HepG2 (cell line): ENCODE data around the gene CAV3.

Experiments used
- FOXJ3 ChIP-seq: sonication (generic); formaldehyde crosslinking; IDR thresholded peaks from 2 replicates; pipeline ENCODE4 v1.4.0; 2020; ENCODE audit warnings: missing genetic modification reagents, mild to moderate bottlenecking, borderline replicate concordance
- HDAC1 ChIP-seq: sonication (generic); formaldehyde crosslinking; IDR thresholded peaks from 2 replicates; pipeline ENCODE4 v1.5.1; 2020; ENCODE audit warnings: mild to moderate bottlenecking, missing genetic modification reagents
- YY1 ChIP-seq: IDR thresholded peaks from 2 replicates; pipeline ENCODE4 v1.6.1; 2011; ENCODE audit warnings: low read length, low read depth, moderate library complexity, mild to moderate bottlenecking; ENCODE audit not compliant: insufficient read depth, insufficient replicate concordance
- ZFP1 ChIP-seq: IDR thresholded peaks from 2 replicates; pipeline ENCODE4 v1.6.1; 2016
- ZFP36L2 ChIP-seq: sonication (generic); formaldehyde crosslinking; IDR thresholded peaks from 2 replicates; pipeline ENCODE4 v1.4.0; 2020; ENCODE audit warnings: missing genetic modification reagents
- TF ChIP-seq, protein P1 (sequence below): sonication (generic); formaldehyde crosslinking; IDR thresholded peaks from 2 replicates; pipeline ENCODE4 v1.4.0; 2020; ENCODE audit warnings: mild to moderate bottlenecking, missing genetic modification reagents, borderline replicate concordance
- TF ChIP-seq, protein P2 (sequence below), 2 experiments: IDR thresholded peaks; 2 replicates each; pipeline ENCODE4 v1.6.1; 2011 to 2012; ENCODE audit warnings: low read length in 2 of 2, borderline replicate concordance in 1 of 2, low read depth in 1 of 2, mild to moderate bottlenecking in 1 of 2, moderate library complexity in 1 of 2

DNA sequence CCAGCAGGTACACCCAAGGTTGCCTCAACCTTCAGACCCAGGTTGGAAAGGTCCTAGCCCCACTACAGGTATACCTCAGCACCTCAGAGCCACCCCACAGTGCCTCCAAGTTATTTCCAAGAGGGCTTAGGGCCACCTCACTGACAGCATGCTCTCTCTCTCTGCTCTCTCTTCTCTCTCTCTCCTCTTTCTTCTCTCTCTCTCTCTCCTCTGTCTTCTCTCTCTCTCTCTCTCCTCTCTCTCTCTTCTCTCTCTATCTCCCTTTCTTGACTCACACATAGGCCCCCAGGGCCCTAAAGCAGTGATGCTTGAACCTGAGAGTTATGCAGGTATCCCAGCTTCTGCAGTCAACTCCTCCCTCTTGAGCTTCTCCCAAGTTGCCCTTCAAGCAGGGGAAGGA, 4.2 kb downstream of the CAV3 start:
- TF ChIP-seq FOXJ3: no peak
- TF ChIP-seq ZFP36L2 (CRISPR knock-in tag): no peak
- TF ChIP-seq ZFP1 (CRISPR knock-in tag): no peak
- TF ChIP-seq, protein P1, sequence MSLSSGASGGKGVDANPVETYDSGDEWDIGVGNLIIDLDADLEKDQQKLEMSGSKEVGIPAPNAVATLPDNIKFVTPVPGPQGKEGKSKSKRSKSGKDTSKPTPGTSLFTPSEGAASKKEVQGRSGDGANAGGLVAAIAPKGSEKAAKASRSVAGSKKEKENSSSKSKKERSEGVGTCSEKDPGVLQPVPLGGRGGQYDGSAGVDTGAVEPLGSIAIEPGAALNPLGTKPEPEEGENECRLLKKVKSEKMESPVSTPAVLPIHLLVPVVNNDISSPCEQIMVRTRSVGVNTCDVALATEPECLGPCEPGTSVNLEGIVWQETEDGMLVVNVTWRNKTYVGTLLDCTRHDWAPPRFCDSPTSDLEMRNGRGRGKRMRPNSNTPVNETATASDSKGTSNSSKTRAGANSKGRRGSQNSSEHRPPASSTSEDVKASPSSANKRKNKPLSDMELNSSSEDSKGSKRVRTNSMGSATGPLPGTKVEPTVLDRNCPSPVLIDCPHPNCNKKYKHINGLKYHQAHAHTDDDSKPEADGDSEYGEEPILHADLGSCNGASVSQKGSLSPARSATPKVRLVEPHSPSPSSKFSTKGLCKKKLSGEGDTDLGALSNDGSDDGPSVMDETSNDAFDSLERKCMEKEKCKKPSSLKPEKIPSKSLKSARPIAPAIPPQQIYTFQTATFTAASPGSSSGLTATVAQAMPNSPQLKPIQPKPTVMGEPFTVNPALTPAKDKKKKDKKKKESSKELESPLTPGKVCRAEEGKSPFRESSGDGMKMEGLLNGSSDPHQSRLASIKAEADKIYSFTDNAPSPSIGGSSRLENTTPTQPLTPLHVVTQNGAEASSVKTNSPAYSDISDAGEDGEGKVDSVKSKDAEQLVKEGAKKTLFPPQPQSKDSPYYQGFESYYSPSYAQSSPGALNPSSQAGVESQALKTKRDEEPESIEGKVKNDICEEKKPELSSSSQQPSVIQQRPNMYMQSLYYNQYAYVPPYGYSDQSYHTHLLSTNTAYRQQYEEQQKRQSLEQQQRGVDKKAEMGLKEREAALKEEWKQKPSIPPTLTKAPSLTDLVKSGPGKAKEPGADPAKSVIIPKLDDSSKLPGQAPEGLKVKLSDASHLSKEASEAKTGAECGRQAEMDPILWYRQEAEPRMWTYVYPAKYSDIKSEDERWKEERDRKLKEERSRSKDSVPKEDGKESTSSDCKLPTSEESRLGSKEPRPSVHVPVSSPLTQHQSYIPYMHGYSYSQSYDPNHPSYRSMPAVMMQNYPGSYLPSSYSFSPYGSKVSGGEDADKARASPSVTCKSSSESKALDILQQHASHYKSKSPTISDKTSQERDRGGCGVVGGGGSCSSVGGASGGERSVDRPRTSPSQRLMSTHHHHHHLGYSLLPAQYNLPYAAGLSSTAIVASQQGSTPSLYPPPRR (CRISPR knock-in tag): no peak
- TF ChIP-seq HDAC1: no peak
- TF ChIP-seq YY1: no peak
- TF ChIP-seq, protein P2, sequence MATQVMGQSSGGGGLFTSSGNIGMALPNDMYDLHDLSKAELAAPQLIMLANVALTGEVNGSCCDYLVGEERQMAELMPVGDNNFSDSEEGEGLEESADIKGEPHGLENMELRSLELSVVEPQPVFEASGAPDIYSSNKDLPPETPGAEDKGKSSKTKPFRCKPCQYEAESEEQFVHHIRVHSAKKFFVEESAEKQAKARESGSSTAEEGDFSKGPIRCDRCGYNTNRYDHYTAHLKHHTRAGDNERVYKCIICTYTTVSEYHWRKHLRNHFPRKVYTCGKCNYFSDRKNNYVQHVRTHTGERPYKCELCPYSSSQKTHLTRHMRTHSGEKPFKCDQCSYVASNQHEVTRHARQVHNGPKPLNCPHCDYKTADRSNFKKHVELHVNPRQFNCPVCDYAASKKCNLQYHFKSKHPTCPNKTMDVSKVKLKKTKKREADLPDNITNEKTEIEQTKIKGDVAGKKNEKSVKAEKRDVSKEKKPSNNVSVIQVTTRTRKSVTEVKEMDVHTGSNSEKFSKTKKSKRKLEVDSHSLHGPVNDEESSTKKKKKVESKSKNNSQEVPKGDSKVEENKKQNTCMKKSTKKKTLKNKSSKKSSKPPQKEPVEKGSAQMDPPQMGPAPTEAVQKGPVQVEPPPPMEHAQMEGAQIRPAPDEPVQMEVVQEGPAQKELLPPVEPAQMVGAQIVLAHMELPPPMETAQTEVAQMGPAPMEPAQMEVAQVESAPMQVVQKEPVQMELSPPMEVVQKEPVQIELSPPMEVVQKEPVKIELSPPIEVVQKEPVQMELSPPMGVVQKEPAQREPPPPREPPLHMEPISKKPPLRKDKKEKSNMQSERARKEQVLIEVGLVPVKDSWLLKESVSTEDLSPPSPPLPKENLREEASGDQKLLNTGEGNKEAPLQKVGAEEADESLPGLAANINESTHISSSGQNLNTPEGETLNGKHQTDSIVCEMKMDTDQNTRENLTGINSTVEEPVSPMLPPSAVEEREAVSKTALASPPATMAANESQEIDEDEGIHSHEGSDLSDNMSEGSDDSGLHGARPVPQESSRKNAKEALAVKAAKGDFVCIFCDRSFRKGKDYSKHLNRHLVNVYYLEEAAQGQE (IDR thresholded peaks at IDR 0.05; ENCODE audit: borderline replicate concordance in 1 of 2, low read depth in 1 of 2, low read length in 2 of 2): no peak
